Ovary (tissue), 3 donors: ENCODE results near the gene ESM1.

ENCODE experiments used
- POLR2A ChIP-seq: fragments of 450-650 bp; IDR thresholded peaks from one replicate; pipeline ENCODE4 v1.6.1; 2017; ENCODE audit warnings: antibody characterized with exemption, mild to moderate bottlenecking, moderate library complexity
- TF ChIP-seq, protein P1 (sequence below), 3 donors: fragments of 450-650 bp in 2 of 3; fragments of 200-600 bp in 1 of 3; IDR thresholded peaks; one replicate each; pipeline versions ENCODE4 v1.5.1 to v1.8.0; 2016 to 2022; ENCODE audit warnings: antibody characterized with exemption in 3 of 3, mild to moderate bottlenecking in 1 of 3
- donor health status: DM: no; HTN: no; CAD: no.

DNA sequence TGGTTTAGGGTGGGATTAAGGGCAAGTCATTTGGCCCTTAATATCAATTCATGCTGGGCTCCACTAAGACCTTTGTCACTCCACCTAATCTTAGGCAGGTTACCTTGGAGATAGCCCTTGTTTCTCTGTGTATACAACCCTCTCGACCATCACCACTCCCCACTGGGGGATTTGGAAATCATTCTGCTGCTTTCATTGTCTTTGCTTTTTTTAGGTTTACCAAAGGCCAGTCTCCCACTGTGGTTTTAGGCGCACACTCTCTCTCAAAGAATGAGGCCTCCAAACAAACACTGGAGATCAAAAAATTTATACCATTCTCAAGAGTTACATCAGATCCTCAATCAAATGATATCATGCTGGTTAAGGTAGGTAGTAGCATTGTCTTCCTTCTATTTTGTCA is 44.8 kb upstream of the ESM1 start:
- TF ChIP-seq, protein P1, sequence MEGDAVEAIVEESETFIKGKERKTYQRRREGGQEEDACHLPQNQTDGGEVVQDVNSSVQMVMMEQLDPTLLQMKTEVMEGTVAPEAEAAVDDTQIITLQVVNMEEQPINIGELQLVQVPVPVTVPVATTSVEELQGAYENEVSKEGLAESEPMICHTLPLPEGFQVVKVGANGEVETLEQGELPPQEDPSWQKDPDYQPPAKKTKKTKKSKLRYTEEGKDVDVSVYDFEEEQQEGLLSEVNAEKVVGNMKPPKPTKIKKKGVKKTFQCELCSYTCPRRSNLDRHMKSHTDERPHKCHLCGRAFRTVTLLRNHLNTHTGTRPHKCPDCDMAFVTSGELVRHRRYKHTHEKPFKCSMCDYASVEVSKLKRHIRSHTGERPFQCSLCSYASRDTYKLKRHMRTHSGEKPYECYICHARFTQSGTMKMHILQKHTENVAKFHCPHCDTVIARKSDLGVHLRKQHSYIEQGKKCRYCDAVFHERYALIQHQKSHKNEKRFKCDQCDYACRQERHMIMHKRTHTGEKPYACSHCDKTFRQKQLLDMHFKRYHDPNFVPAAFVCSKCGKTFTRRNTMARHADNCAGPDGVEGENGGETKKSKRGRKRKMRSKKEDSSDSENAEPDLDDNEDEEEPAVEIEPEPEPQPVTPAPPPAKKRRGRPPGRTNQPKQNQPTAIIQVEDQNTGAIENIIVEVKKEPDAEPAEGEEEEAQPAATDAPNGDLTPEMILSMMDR (IDR thresholded peaks at IDR 0.05): no peak
- TF ChIP-seq POLR2A: no peak
